Endodermal cell (in vitro differentiated cells): ENCODE data around the gene RFC1. TPM values are rescaled to one million over a fixed set of nuclear protein-coding genes. Genes with fewer than 3 reads are reported as not detected.
A peak's percentile ranks its signal among the peaks of the same experiment; 100 is the strongest.

Experiments used
- DNase-seq: peaks from one replicate; pipeline ENCODE4 v3.0.0-alpha.2; 2017
- H3K27ac ChIP-seq: 2 replicates; pipeline ENCODE4 v1.5.1; 2013; ENCODE audit warnings: mild to moderate bottlenecking, low read depth, low read length, moderate library complexity
- H3K27me3 ChIP-seq: 2 replicates; pipeline ENCODE4 v1.6.1; 2013; ENCODE audit warnings: mild to moderate bottlenecking, low read length, moderate library complexity; ENCODE audit not compliant: insufficient read depth, control insufficient read depth, poor library complexity, severe bottlenecking
- H3K36me3 ChIP-seq: 2 replicates; pipeline ENCODE4 v1.7.0; 2013; ENCODE audit warnings: mild to moderate bottlenecking, low read length, moderate library complexity; ENCODE audit not compliant: control insufficient read depth, insufficient read depth
- H3K4me1 ChIP-seq: one replicate; pipeline ENCODE4 v1.7.0; 2013; ENCODE audit warnings: low read length; ENCODE audit not compliant: control insufficient read depth, insufficient read depth
- H3K4me3 ChIP-seq: 2 replicates; pipeline ENCODE4 v1.5.1; 2013; ENCODE audit warnings: mild to moderate bottlenecking, low read length, moderate library complexity
- H3K9ac ChIP-seq: 2 replicates; pipeline ENCODE4 v1.6.1; 2013; ENCODE audit warnings: mild to moderate bottlenecking, low read length, moderate library complexity; ENCODE audit not compliant: poor library complexity, severe bottlenecking; ENCODE audit errors: extremely low read depth
- H3K9me3 ChIP-seq: 2 replicates; pipeline ENCODE4 v1.6.1; 2013; ENCODE audit warnings: mild to moderate bottlenecking, low read length, moderate library complexity; ENCODE audit not compliant: control insufficient read depth
- H3K27ac Mint-ChIP-seq: 2 replicates; pipeline ENCODE4 v1.8.0; 2020; ENCODE audit warnings: mixed read lengths
- H3K27me3 Mint-ChIP-seq: 2 replicates; pipeline ENCODE4 v1.8.0; 2021; ENCODE audit warnings: mild to moderate bottlenecking, mixed read lengths; ENCODE audit not compliant: insufficient read depth
- H3K36me3 Mint-ChIP-seq: 2 replicates; pipeline ENCODE4 v1.8.0; 2020; ENCODE audit warnings: low read depth, mixed read lengths
- H3K4me1 Mint-ChIP-seq: 2 replicates; pipeline ENCODE4 v1.8.0; 2020; ENCODE audit warnings: mixed read lengths
- H3K4me3 Mint-ChIP-seq: 2 replicates; pipeline ENCODE4 v1.8.0; 2020; ENCODE audit warnings: mild to moderate bottlenecking, moderate library complexity, mixed read lengths
- H3K9me3 Mint-ChIP-seq: 2 replicates; pipeline ENCODE4 v1.8.0; 2020; ENCODE audit warnings: mild to moderate bottlenecking, mixed read lengths
- CTCF ChIP-seq: fragments of 200-600 bp; sonication (generic); conservative IDR thresholded peaks from 2 replicates; pipeline ENCODE4 v1.5.0; 2021; ENCODE audit warnings: antibody characterized with exemption, mild to moderate bottlenecking
- WGBS, 2 experiments: methylation state at CpG; one replicate each; pipeline versions ENCODE4 v1.1.5 to v1.1.7; 2013; ENCODE audit warnings: missing lambda C conversion rate in 2 of 2, mixed read lengths in 1 of 2; ENCODE audit not compliant: insufficient coverage in 1 of 2, insufficient read length in 1 of 2; 5-methylcytosine and 5-hydroxymethylcytosine counted together
- total RNA-seq, 2 donors: library from RNA; stranded (reverse); fragmentation: NEBNext Ultra II Directional in 1 of 2; extraction: Animal tissue kit (Norgen Biotek cat#: 25700) in 1 of 2; gene quantifications; 2 replicates in 1 of 2; 3 replicates in 1 of 2; pipeline ENCODE4 v1.2.1, GENCODE V29; 2021

RFC1 gene
- total RNA-seq, 2 donors from 2014 or later = 56.4 to 57.0 TPM

GRCh38 chr4:39348371-39349315 lies 17.5 kb downstream of the RFC1 start:
- Histone ChIP-seq H3K9ac (no peak overlapping the region), H3K9me3 (peaks cover 5% of the 10 kb centered on the region), H3K36me3 (peaks cover 40% of the 10 kb centered on the region), H3K4me1 (peaks cover 10% of the 10 kb centered on the region), H3K27me3 (no peaks in the 10 kb centered on the region), H3K4me3 (no peak overlapping the region), H3K27ac (no peak overlapping the region)
- no peaks in the 10 kb centered on the region for H3K27me3 Mint-ChIP-seq
- no peak for TF ChIP-seq CTCF
- peaks cover 17% of the 10 kb centered on the region for H3K4me1 Mint-ChIP-seq
- no peaks in the 10 kb centered on the region for H3K9me3 Mint-ChIP-seq
- peak overlapping the region; percentile 4 for H3K27ac Mint-ChIP-seq
- no peak overlapping the region for H3K4me3 Mint-ChIP-seq
- H3K36me3 Mint-ChIP-seq = peaks cover 28% of the 10 kb centered on the region
- DNase-seq = no peak
- 87 to 95% methylated on average over 2 to 4 of the region's 4 CpGs for WGBS, 2 experiments

- Histone ChIP-seq H3K36me3 (peaks cover 48% of the 10 kb centered on the region), H3K4me3 (peak overlapping the region; percentile 50), H3K27ac (no peak overlapping the region), H3K4me1 (peaks cover 10% of the 10 kb centered on the region), H3K9me3 (peaks cover 5% of the 10 kb centered on the region), H3K27me3 (no peaks in the 10 kb centered on the region), H3K9ac (no peak overlapping the region)
- Mint-ChIP-seq H3K4me3 (no peak overlapping the region), H3K4me1 (peaks cover 17% of the 10 kb centered on the region), H3K9me3 (no peaks in the 10 kb centered on the region), H3K27me3 (no peaks in the 10 kb centered on the region), H3K27ac (no peak overlapping the region), H3K36me3 (peaks cover 35% of the 10 kb centered on the region)
- TF ChIP-seq CTCF = no peak
- WGBS, 2 experiments = 68 to 100% methylated on average over 1 to 3 of the region's 3 CpGs
- DNase-seq = no peak
These were observed 19.2 kb downstream of the RFC1 start for GRCh38 chr4:39346856-39347519.

- Mint-ChIP-seq H3K9me3 (no peaks in the 10 kb centered on the region), H3K27ac (peak overlapping the region; percentile 33), H3K4me3 (no peak overlapping the region), H3K36me3 (peaks cover 31% of the 10 kb centered on the region), H3K27me3 (no peaks in the 10 kb centered on the region), H3K4me1 (peaks cover 15% of the 10 kb centered on the region)
- peaks cover 48% of the 10 kb centered on the region for H3K36me3 ChIP-seq
- WGBS, 2 experiments = 93 to 96% methylated on average over 7 of the region's 7 CpGs
- no peak overlapping the region for H3K27ac ChIP-seq
- H3K4me1 ChIP-seq = peaks cover 10% of the 10 kb centered on the region
- no peaks in the 10 kb centered on the region for H3K9me3 ChIP-seq
- TF ChIP-seq CTCF = no peak
- H3K4me3 ChIP-seq = no peak overlapping the region
- H3K27me3 ChIP-seq = no peaks in the 10 kb centered on the region
- DNase-seq = no peak
- no peak overlapping the region for H3K9ac ChIP-seq
These were observed 23.4 kb downstream of the RFC1 start for GRCh38 chr4:39342731-39343130.
